Measurements from ENCODE around the gene RAET1G.

- TF ChIP-seq ZZZ3 (CRISPR knock-in tag; IDR thresholded peaks at IDR 0.05; ENCODE audit: borderline replicate concordance) (no peak), MED1 (CRISPR knock-in tag; IDR thresholded peaks at IDR 0.05) (no peak), SKI (IDR thresholded peaks at IDR 0.05; ENCODE audit: partially characterized antibody) (no peak), CTCF (CRISPR knock-in tag; IDR thresholded peaks at IDR 0.05) (no peak), ZIK1 (CRISPR knock-in tag; IDR thresholded peaks at IDR 0.05; ENCODE audit: borderline replicate concordance, low read depth) (no peak), HINFP (CRISPR knock-in tag; IDR thresholded peaks at IDR 0.05; ENCODE audit: low read depth) (no peak), PRDM10 (CRISPR knock-in tag; IDR thresholded peaks at IDR 0.05; ENCODE audit: low read depth) (no peak), TRIM24 (CRISPR knock-in tag; IDR thresholded peaks at IDR 0.05) (no peak)
Measured at GRCh38 chr6:149964308-149965193, 41.6 kb upstream of the RAET1G start.
